Erythroblast (primary cell): ENCODE data around the gene SNAP29.

Experiments
- GATA1 ChIP-seq: IDR thresholded peaks from 2 replicates; pipeline ENCODE4 v1.6.1; 2011; ENCODE audit warnings: low read depth, mild to moderate bottlenecking, control low read depth, low read length, moderate library complexity
- POLR2A ChIP-seq: IDR thresholded peaks from 2 replicates; pipeline ENCODE4 v1.6.1; 2011; ENCODE audit warnings: mild to moderate bottlenecking, low read length

DNA sequence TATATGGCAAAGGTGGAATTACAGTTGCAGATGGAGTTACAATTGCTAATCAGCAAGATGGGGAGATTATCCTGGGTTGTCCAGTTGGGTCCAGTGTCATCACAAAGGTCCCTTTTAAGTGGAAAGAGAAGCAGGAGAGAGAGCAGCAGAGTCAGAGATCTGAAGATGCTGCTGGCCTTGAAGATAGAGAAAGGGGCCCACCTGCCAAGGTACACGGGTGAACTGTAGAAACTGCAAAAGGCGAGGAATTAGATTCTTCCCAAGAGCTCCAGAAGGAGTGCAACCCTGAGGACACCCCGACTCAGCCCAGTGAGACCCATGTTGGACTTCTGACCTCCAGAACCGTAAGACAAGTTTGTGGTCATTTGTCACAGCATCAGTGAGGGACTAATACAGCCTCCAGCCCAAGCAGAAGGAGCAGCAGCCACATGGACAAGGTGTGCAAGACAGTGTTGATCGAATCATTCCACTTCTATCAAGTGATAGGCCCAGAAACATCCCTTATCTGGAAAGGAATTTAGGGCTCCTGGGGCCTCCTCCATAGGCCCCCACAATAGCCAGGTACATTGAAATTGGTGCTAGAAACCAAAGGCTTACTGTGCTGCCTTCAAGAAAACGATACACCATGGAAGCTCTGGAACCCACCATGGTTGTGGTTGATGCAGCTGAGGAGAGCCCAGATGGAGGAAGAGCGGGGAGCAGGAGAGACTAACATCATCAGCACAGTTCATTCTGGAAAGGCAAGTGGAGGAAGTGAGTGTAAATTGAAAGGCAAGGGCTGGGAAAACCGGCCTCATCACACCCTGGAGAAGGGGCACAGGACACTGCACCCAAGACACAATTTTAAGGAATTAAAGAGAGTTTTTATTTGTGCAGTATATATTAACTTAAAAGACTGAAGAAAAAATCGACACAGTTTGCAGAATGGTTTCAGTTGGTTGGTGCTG is 23.3 kb downstream of the SNAP29 start:
- TF ChIP-seq POLR2A: no peak
- TF ChIP-seq GATA1: no peak
